Iris pigment epithelial cell (primary cell): ENCODE measurements around the gene SERPINE3.

ENCODE experiments used
- DNase-seq: peaks from one replicate; pipeline ENCODE4 v3.0.0-alpha.2; 2011; ENCODE audit warnings: low read depth

The SERPINE3 gene

DNA sequence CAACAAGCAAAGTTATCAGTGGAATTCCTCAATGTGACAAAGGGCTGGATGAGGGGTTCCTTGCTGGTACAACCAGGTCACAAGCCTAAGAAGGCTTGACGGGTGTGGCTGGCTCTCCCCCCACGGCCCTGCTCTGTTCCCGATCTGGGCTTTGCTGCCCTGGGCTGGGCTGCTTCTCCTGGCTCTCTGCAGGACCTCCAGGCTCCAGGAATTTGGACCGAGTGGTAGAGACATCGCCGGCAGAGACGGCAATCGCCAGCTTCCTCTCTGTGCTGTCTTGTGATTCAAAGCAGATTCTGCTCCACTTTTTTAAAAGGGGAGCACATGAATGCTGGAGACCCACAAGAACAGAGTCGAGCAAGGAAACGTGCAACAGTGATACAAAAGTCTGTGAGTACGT lies at the start of gene SERPINE3:
Gene SERPINE3 (plus strand): TSS at position 338 of the 400 bp plus-strand sequence. CDS start 1,401 bp downstream, outside the sequence.
- no peak for DNase-seq

DNA sequence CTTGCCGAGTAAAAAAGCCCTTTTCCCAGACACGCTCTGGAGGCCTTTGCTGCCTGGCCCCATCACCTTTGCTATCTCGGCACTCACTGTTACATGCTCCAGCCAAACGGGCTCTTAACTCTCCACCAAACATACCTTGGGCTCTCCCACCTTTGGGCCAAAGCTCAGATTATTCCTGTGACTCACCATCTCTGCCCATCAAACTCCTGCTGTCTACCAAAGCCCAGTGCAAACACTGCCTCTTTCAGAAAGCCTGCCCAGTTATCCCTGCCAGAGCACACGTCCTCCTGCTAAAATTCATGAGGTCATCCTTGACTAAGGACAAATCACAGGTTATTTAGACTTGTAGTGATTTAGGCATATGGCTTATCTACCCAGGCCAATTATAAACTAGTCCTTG lies 48.1 kb upstream of the SERPINE3 start:
- DNase-seq: no peak

DNA sequence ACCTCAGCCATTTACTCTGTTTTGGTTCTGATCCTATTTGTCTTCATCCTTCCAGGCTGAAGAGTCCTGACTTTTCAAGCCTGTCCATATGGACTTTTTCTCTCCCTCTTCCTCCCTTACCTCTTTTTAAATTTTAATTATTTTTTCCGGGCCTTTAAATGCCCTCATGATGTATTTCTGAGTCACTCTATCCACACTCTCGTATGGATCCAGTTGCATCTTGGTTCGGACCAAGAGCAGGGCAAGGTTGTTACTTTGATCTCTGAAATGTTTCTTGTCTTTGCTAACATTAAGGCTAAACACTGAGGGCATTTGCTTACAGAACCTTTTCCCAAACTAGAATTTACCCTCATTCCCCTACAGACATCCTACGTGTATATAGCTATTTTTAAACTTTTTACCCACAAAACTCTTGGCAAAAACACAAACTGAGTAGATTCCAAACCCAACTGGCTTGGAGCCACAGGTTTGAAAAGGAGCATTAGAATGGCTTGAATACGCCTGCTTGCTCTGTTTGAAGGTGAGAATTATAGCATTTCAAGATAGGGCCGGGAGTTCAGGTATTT lies 47.4 kb upstream of the SERPINE3 start:
- no peak for DNase-seq

DNA sequence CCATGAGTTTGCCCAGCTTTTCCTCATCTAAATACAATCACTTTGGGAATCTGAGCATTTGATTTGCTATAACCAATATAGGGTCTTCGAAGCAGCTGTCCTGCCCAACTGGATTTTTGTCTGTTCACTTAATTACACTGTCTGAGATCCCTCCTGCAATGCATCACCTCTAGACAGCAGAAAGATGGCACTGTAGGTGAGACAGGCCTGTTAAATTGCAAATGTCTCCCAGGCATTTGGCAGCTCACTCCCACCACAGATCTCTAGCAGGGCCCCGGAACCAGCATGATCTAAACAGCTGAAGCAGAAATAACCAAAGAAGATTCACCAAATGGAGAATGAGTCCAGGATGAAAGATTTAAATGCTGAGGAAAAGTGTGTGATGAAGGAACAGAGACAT lies 41.9 kb upstream of the SERPINE3 start:
- no peak for DNase-seq

DNA sequence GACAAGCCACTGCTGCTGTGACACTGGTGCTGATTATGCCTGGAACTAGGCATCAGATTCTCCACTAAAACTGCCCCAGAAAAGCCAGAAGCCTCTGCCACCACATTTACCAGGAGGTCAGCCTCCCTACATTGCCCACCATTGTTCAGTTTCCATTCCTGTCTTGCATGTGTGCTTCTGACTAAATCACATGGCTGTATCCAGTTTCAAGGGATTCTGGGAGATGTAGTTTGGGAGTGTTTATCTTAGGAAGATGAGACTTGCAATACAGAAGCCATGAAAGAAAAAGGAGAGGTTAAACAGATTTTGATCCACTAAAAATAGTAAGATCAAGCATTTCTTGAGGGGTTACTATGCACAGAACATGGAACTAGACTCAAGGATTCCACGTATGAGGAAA lies 40.7 kb upstream of the SERPINE3 start:
- DNase-seq: peak; percentile 47

DNA sequence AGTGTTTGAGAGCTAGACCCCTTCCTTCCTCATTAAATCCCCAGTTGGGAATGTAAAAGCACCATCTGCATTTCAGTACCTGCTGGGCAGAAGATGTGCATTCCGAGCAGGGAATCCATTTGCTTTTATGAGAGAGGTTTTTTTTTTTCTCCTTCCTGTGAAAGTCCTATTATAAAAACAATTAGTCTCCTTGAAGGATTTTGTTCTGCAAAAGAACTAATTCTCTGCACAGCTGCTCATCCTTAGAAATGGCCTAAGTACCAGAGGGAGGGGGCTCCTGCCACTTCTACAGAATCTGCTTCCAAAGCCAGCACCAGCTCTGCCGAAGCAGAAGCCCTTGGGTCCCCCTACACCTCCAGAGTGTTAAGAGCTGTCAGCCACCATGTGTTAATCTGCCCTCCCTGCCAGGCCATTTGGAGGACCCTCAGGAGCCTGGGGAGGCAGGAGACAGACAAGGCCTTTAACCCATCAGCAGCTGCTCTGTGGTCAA lies 36.4 kb upstream of the SERPINE3 start:
- no peak for DNase-seq

DNA sequence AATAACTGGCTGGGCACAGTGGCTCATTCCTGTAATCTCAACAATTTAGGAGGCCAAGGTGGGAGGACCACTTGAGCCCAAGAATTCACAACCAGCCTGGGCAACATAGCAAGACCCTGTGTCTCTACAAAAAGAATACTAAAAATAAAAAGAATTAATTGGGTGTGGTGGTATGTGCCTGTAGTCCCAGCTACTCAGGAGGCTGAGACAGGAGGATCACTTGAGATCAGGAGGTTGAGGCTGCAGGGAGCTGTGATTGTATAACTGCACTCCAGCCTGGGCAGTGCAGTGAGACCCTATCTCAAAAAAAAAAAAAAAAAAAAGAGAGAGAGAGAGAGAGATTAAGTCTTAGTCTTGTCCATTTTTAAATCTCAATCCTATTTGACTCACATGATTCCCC lies 35.6 kb upstream of the SERPINE3 start:
- DNase-seq: no peak

DNA sequence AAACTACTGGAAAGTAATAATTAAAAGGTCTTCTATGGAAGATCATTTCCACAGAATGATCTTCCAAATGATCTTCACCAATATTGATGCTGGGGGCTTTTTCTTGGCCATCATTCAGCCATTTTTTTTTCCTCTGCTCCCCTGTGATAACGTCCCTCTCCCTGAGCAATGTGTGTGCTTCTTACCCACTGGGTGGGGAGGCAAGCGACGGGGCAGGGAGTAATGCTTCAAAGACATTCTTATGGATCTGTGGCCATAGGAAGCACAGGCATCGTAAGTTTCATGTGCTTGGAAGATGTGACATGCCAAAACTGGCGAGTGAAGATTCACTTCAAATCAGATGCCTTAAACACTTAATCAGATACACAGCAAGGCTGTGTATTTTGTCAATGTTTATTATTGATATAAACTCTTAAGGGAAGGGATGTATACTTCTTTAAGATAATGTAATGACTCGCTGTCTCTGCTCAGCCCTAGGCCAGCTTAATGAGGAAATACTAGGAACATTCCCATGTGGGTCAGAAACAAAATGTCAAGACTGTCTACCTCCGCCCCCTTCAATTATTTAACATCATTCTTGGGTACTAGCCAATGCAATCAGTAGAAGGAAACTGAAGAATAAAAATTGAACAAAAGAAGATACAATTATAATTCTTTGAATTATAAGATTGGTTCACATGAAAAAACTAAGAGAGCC lies 34.1 kb upstream of the SERPINE3 start:
- no peak for DNase-seq

DNA sequence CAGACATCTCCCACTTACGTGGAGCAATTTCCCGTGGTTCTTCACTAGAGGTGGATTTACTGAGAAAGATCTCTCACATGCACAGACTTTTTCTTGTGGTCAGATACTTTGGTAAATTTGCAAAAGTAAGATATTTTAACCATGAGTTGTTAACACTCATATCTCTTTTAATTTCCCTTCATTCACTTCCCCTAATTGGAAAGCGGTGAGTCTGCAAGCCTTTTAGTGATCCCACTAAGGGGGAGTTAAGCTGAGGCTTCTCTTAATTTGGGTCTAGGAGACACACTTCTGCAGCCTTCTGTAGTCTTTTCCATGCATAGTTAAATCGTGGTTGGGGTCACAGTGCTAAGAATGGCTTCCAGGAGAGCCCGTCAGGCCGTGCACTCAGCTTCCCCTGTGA lies 30.7 kb upstream of the SERPINE3 start:
- no peak for DNase-seq

DNA sequence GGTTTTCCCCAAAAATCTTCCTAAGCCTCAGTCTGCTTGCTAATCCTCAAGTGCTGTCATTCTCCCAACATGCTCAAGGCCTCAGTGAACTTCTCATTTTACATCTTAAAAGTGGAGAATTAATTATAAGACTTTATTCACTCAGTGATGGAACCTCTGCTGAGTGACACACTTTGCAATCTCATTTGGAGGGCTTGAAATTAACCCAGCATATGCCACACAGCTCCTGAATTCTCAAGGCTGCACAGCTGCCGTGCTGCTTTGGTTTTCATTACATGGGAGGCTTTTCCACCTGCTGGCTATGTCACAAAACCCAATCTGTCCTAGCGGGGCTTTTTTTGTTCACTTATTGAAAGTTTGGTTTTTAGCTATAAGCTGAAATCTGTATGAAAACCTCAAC lies 28.3 kb upstream of the SERPINE3 start:
- no peak for DNase-seq

DNA sequence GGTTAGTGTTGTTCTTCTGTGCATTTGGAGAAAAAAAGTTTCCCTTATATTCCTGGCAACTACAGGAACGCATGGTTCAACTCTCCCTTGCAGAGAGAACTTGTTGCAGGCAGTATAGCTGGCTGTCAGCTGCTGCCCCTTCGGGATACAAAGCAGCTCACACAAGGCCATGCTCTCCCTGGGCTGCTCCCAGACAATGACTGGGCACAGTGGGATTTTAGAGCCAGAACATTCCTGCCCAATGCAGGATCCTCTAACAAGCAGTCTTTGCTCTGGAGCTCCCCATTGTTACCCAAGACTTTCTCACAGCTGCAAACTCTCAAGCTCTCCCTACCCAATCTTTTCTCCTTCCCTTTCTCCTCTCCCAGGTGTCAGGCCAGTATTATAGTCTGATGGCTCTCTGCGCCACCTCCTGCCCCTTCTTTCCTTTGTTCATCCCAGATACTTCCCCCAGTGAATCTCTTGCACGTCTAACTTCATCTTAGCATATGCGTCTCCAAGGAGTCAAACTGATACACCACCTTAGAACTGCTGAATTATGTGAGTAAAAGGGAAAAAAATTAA lies 27.5 kb upstream of the SERPINE3 start:
- DNase-seq: no peak

DNA sequence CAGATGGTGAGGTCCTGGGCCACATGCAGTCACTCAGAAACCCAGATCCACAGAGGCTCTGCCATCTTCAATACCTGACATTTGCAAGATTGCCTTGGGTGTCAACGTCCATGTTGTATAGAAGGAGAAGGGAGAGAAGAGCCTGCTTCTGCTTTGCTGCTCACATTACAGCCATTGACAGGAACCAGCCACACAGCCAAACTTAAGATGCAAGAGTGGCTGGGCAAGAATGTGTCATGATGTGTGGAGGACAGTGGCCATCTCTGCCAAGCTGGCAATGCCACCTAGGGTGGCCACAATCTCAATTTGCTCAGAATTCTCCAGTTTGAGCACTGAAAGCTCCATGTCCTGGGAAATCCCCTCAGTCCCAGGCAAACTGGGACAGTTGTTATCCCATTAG lies 25.9 kb upstream of the SERPINE3 start:
- DNase-seq: no peak

DNA sequence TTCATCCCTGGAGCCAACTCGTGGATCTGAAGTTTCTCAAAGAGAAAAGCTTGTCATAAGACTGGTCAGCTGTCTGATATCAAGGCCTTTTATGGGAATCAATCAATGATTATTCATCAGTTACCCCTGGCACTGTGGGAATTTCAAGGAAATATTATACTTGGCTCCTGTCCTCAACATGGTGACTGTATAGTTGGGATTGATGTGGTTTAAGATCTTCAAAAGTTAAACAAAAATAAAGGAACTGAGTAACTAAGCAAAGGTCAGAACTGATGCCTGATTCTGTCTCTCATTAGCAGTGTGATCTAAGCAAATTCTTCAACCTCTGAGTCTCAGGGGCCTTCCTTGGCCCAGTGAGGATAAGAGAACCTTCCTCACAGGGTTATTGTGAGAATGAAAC lies 22.2 kb upstream of the SERPINE3 start:
- DNase-seq: peak; percentile 30

DNA sequence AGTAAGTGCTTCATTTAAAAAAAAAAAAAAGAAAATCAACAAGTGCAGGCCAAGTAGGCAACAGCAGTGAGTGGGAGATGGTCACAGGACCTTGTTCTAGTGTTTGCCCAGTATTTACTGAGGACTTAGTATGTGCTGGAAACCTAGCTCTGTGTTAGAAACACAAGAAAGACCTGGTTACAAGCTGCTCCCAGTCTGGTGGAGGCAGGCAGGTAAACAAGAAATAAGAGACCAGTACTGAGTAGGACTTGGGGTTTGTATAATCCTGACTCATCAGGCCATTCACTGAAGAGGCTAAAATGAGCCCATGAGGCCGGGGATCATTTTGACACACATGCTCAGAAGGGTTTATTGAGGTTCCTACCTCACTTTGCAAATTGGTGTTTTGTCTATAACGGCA lies 21.5 kb upstream of the SERPINE3 start:
- no peak for DNase-seq

DNA sequence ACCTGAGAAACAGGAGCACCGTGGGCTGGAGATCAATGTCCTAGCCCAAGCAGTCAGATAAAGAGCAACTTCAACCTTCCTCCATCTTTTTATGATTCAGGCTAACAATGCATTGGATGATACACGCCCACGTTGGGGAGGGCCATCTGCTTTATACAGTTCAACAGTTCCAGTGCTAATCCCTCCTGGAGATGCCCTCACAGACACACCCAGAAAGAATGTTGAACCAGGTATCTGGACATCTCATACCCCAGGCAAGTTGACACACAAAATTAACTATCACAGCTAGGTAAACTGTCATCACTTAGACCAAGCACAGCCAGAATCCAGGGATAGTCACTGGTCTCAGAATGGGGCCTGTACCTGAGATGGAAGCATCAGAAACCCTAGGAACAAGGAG lies 20.6 kb upstream of the SERPINE3 start:
- DNase-seq: no peak

DNA sequence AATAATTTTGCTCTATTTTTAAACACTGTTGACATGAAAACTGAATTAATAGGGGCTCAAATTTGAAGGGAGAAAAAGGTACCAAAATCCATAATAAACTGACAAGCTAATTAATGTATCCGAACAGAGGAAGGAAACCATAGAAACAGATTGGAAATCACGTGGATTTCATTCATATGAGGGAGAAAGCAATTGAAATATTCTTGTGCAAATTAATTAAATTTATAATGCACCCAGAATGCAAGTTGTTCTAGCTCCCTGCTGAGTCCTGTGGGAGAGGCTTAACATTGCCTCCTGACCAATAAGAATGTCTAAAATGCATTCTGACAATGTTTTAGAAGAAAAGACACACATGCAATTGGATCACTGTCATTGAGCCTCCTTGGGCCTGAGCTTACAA lies 17.7 kb upstream of the SERPINE3 start:
- no peak for DNase-seq

DNA sequence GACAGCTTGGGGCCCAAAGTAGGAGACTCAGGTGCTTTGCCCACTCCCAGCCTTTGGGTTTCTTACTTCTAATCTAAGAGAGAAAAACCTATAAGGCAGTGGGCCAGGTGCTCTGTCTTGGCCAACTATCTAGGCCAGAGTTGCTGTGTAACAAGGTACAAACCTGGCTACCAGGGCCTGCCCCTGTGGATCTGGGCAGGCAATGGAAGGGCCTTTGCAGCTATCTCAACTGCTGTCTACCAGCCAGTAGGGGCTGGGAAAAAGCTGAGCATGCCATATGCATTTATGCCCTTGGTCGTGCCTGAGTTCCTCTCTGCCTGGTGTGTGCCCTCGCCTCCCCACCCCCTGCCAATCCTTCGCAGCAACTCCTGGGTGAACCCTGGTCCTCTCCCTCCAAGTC lies 16.7 kb upstream of the SERPINE3 start:
- DNase-seq: no peak

DNA sequence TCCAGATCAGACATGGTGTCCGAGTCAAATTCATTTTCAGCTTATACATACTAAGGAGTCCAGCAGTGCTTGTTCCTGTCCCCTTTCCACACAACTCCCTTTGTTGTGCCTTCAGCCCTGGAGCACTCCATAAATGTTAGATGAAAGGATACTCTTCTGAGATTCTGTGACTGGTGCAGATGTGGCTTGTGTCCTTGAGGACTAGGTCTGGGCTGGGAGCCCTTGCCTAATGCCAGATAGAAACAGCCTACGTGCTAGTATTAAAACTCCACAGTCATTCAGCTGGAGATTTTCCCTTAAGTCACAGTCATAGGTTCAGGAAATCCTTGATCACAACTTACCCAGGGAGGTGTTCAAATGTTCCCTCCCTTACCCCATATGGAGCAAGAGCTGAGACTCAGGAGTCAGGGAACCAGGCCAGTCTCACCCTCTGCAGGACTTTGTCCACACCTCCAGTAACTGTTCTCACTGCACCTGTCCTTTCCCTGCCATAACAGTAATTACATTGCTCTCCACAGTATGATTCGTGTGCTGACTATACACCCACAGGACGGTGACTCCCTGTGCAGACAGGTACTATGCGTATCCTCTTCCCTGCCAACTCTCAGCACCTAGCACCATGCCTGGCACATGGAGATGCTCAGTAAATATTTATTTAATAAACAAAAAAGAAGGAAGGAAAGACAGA lies 15.5 kb upstream of the SERPINE3 start:
- DNase-seq: no peak

DNA sequence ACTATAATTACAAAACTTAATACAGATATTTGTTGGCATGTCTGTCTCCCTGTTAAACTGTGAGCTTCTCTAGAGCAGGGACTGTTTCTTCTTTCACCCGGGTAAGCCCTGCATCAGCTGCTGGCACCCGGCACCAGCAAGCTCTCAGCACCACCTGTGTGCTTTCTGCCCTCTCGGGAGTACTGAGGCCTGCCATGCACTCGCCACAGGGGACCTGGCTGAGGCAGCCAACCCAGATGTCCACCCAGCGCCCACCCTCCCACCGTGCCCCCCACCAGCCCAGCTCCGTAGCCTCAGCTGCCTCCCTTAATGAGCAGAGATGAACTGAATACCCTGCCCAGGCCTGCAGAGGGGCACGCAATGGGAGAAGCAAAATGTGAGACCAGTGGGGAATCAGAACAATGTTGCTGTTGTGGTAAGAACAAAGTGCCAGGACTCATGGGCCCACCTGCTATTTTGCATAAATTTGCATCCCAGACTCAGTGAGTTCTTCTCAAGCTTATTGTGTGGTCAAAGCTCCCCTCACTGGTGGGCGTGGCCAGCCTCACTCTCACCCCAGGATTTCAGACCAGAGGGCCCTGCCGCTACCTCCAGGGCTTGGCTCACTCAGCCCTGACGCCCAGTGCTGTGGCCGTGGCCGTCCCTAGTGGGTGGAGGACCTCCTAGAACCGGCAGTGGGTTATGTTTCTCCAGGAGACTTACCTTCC lies 14.6 kb upstream of the SERPINE3 start:
- DNase-seq: no peak

DNA sequence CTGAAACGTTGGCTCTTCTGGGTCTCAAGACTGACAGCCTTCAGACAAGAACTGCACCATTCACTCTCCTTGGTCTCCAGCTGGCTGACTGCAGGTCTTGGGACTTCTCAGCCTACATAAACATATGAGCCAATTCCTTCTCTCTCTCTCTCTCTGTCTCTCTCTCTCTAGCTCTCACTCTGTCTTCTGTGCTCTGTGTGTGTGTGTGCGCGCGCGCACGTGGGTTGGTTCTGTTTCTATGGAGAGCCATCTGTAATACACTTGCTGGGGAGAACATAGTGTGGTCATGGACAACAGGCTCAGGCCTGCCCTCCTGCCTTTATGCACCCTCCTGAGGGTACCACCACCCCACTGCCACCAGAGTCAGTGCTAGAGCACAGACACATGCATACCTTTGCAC lies 13.7 kb upstream of the SERPINE3 start:
- DNase-seq: no peak

DNA sequence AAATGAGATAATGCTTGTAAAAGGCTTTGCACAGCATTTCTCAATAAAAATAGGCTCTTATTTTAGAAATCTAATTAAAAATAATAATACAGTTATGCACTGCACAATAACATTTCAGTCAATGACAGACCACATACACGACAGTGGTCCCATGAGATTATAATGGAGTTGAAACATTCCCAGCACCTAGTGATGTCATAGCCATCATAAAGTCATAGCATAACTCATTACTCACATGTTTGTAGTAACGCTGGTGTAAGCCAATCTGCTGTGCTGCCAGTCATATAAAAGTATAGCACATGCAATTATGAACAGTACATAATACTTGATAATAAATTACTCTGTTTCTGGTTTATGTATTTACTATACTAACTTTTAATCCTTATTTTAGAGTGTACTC lies 12.7 kb upstream of the SERPINE3 start:
- no peak for DNase-seq

DNA sequence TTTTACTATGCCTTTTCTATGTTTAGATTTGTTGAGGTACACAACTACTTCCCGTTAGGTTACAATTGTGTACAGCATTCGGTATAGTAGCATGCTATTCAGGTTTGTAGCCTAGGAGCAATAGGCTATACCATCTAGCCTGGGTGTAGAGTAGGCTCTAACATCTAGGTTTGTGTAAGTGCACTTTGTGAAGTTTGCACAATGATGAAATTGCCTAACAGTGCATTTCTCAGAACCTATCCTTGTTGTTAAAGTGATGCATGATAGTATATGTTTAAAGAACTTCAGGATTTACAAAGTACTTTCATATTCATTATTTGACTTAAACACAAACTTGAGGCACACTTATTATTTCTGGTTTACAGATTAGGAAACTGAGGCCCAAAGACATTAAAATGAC lies 11.5 kb upstream of the SERPINE3 start:
- DNase-seq: no peak

DNA sequence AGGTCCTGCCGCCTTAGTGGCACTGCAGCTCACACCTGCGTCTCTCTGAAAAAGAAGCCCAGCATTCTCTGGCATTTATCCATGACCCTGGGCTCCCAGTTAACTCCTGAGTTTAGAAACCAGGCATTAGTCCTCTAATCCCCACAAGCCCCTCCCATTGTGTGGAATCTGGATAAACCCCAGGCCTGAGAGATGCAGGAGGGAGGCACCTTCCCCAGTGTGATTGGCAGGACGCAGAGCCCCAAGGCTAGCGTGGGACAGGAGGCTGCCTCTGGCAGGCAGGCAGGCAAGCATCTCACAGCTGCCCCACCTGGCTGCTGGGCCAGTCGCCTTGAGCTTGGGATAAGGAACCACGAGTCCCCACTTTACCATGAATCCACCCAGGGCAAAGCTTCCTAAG lies 11.0 kb upstream of the SERPINE3 start:
- DNase-seq: no peak
